ENCODE results near the gene SYT2.

SYT2 gene

GRCh38 chr1:202677433-202677832 lies 32.8 kb downstream of the SYT2 start:
- DNase-seq (ENCODE audit: low spot score) = no peak

GRCh38 chr1:202673531-202673930 lies 36.7 kb downstream of the SYT2 start:
- no peak for DNase-seq (ENCODE audit: low spot score)

- no peak for DNase-seq (ENCODE audit: low spot score)
Measured at GRCh38 chr1:202671399-202671798, 38.9 kb downstream of the SYT2 start.

GRCh38 chr1:202665417-202665816 lies 44.8 kb downstream of the SYT2 start:
- no peak for DNase-seq (ENCODE audit: low spot score)

- DNase-seq (ENCODE audit: low spot score) = no peak
Measured at GRCh38 chr1:202664083-202664482, 46.2 kb downstream of the SYT2 start.

- no peak for DNase-seq (ENCODE audit: low spot score)
Measured at GRCh38 chr1:202663131-202663530, 47.1 kb downstream of the SYT2 start.

GRCh38 chr1:202662081-202662480 lies 48.2 kb downstream of the SYT2 start:
- DNase-seq (ENCODE audit: low spot score) = no peak

- no peak for DNase-seq (ENCODE audit: low spot score)
Measured at GRCh38 chr1:202661136-202661845, 49.0 kb downstream of the SYT2 start.

GRCh38 chr1:202659974-202660373 lies 50.3 kb downstream of the SYT2 start:
- DNase-seq (ENCODE audit: low spot score) = no peak

- no peak for DNase-seq (ENCODE audit: low spot score)
Measured at GRCh38 chr1:202659541-202659940, 50.7 kb downstream of the SYT2 start.

GRCh38 chr1:202658769-202659168 lies 51.5 kb downstream of the SYT2 start:
- DNase-seq (ENCODE audit: low spot score) = no peak

GRCh38 chr1:202658251-202658759 lies 51.9 kb downstream of the SYT2 start:
- DNase-seq (ENCODE audit: low spot score) = no peak

GRCh38 chr1:202656951-202657646 lies 53.2 kb downstream of the SYT2 start:
- no peak for DNase-seq (ENCODE audit: low spot score)

GRCh38 chr1:202656057-202656456 lies 54.2 kb downstream of the SYT2 start:
- DNase-seq (ENCODE audit: low spot score) = no peak

GRCh38 chr1:202654079-202654478 lies 56.2 kb downstream of the SYT2 start:
- DNase-seq (ENCODE audit: low spot score) = no peak

- no peak for DNase-seq (ENCODE audit: low spot score)
Measured at GRCh38 chr1:202649553-202650392, 60.5 kb downstream of the SYT2 start.

GRCh38 chr1:202648605-202649226 lies 61.5 kb downstream of the SYT2 start:
- no peak for DNase-seq (ENCODE audit: low spot score)

- DNase-seq (ENCODE audit: low spot score) = no peak
Measured at GRCh38 chr1:202645097-202645476, 65.2 kb downstream of the SYT2 start.

- DNase-seq (ENCODE audit: low spot score) = no peak
Measured at GRCh38 chr1:202644219-202645096, 65.8 kb downstream of the SYT2 start.

- DNase-seq (ENCODE audit: low spot score) = no peak
Measured at GRCh38 chr1:202643397-202644218, 66.6 kb downstream of the SYT2 start.
